HUES6 (cell line): ENCODE data around the gene CAMK2B.

Source experiments
- H3K27ac ChIP-seq: 2 replicates; pipeline ENCODE4 v1.7.0; 2013; ENCODE audit warnings: low read depth, mild to moderate bottlenecking, low read length, inconsistent platforms
- H3K27me3 ChIP-seq: 2 replicates; pipeline ENCODE4 v1.6.1; 2013; ENCODE audit warnings: low read length; ENCODE audit not compliant: control insufficient read depth, insufficient read depth
- H3K36me3 ChIP-seq: 2 replicates; pipeline ENCODE4 v1.6.1; 2013; ENCODE audit warnings: low read length; ENCODE audit not compliant: control insufficient read depth, insufficient read depth
- H3K4me1 ChIP-seq: 2 replicates; pipeline ENCODE4 v1.6.1; 2013; ENCODE audit warnings: low read length; ENCODE audit not compliant: control insufficient read depth, insufficient read depth
- H3K4me3 ChIP-seq: 2 replicates; pipeline ENCODE4 v1.5.1; 2013; ENCODE audit warnings: low read depth, low read length
- H3K9ac ChIP-seq: one replicate; pipeline ENCODE4 v1.6.1; 2013; ENCODE audit warnings: mild to moderate bottlenecking, low read length
- H3K9me3 ChIP-seq: 2 replicates; pipeline ENCODE4 v1.6.1; 2013; ENCODE audit warnings: low read depth, low read length; ENCODE audit not compliant: control insufficient read depth, insufficient read depth

Gene CAMK2B

DNA sequence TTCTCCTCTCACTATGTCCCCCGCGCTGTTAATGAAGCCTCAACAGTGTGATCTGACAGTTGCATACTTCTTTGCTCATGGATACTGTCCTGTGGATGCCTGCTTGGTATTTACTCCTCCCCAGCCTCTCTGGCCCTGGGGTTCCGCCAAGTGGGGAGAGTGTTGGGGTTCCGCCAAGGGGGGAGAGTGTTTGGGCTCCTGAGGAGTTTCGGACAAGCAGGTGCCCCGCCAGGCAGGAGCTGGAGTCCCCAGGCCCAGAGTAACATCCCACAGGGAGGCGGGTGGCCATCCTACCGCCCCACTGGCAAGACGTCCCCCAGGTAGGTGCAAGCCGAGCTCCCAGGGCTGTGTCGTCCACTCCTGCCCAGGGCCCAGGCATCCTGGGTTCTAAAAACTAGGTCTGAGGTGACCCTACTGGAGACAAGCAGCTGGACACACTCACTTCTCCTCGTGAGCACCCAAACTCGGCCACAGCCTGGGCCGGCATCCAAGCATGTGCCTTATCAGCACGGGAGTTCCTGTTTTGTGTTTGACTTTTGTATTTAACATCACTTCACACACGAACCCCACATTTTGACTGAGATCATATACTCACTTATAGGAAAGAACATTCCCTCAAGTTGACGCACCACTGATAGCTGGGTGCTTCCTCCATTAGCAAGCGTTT lies 34.2 kb downstream of the CAMK2B start:
- Histone ChIP-seq H3K27ac (no peak overlapping the region), H3K9ac (no peak overlapping the region), H3K27me3 (peaks cover 20% of the 10 kb centered on the region; the same call in 1 of the 2 replicates), H3K4me1 (peaks cover 7% of the 10 kb centered on the region; the same call in 1 of the 2 replicates), H3K4me3 (no peak overlapping the region), H3K36me3 (no peaks in the 10 kb centered on the region), H3K9me3 (no peaks in the 10 kb centered on the region)

DNA sequence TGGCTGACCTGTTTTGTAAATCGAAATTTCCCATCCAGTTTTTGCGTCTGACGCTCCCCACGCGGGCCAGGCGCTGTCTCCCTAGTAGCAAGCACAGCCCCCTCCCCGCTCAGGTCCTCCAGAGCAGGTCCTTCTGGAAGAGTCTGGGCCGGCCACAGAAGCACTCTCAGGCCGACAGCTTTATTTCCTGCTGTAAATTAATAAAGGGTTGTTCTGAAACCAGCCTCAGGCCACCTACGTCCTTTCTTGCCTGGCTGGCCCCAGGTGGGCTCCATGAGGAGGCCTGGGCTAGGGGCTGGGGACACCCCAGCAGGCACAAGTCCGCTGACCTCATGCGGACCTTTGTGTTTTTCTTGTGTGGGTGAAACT lies 35.2 kb downstream of the CAMK2B start:
- Histone ChIP-seq H3K36me3 (no peaks in the 10 kb centered on the region), H3K9ac (no peak overlapping the region), H3K4me1 (peaks cover 7% of the 10 kb centered on the region; the same call in 1 of the 2 replicates), H3K4me3 (no peak overlapping the region), H3K9me3 (no peaks in the 10 kb centered on the region), H3K27ac (no peak overlapping the region), H3K27me3 (peaks cover 20% of the 10 kb centered on the region; the same call in 1 of the 2 replicates)

DNA sequence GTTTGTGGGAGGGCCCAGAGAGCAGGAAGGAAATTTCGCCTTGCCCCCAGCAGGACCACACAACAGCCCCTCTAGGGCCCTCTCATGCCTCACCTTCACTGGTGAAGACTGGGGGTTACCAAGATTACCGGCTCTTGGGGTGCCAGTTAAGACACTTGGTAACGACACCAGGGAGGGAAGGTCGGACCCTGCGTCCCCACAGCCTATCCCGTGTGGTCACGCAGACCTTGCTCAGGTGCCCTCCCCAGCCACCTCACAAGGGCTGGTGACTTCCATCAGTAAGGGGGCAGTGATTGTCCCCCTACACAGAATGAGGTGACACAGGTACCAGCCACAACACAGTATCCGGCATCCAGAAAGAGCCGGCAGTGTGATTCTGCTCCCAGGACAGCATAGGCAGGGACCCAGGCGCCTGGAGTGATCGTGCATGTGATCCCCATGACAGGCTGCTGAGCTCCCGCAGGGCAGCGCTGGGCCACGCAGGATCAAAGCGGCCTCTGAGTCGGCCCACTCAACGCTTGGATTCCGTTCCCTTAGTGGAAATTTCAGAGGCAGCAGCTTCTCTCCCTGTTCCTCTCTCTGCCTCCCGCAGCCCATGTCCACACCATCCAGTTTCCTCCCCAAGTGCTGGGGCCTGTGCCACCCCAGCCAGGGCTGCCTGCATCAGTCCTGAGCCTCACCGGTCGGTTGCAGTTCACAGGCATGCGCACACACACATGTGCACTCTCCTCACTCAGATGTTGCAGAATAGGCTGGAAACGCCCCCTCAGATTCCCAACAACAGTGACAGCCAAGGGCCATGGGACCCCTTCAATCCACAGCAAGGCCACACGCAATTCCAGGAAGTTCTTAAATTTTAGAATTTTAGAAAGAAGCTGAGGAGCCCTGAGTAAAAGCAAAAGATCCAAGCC lies 35.8 kb downstream of the CAMK2B start:
- H3K27me3 ChIP-seq: peaks cover 20% of the 10 kb centered on the region; the same call in 1 of the 2 replicates
- H3K4me3 ChIP-seq: no peak overlapping the region
- no peak overlapping the region for H3K9ac ChIP-seq
- H3K4me1 ChIP-seq: peaks cover 7% of the 10 kb centered on the region; the same call in 1 of the 2 replicates
- H3K36me3 ChIP-seq: no peaks in the 10 kb centered on the region
- no peaks in the 10 kb centered on the region for H3K9me3 ChIP-seq
- no peak overlapping the region for H3K27ac ChIP-seq

DNA sequence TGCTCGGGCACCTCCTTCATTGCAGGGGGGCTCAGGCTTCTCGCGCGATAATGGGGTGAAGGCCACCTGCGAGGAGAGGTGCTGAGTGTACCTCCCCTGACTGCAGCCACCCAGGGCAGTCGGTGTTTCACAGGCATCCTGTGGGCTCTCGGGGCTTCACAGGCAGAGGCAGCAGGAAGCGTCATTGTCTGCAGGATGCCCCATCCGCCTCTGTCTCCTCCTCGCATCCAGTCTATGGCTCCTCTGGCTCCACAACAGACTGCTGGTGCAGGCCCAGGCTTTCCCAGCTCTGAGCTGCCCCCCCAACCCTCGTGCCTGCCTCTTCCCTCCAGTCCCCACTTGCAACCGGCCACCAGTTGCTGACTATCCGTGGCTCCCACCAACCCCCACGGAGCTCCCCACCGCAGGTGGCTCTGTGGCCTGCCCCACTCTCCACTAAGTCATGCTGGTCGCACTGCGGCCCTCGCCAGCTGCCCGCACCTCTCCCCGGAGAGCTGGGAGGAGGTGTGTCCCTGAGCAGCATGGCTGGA lies 36.5 kb downstream of the CAMK2B start:
- no peaks in the 10 kb centered on the region for H3K36me3 ChIP-seq
- H3K27me3 ChIP-seq: peaks cover 15% of the 10 kb centered on the region; the same call in 1 of the 2 replicates
- no peaks in the 10 kb centered on the region for H3K9me3 ChIP-seq
- no peak overlapping the region for H3K4me3 ChIP-seq
- H3K4me1 ChIP-seq: peaks cover 7% of the 10 kb centered on the region; the same call in 1 of the 2 replicates
- H3K27ac ChIP-seq: no peak overlapping the region
- H3K9ac ChIP-seq: no peak overlapping the region

DNA sequence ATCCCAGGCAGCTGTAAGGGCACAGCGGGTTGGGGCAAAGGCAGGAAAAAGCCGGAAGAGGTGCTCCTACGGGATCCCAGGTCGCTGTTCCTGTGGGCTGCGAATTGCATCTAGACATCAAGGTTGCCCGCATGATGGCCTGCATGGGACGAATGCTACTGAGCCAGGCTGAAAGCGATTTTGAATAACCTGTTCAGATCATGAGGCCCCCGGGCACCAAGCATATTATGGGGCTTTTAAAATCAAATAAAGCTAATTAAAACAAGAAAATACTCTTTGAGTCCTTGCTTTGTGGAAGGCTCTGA lies 37.1 kb downstream of the CAMK2B start:
- H3K27ac ChIP-seq: no peak overlapping the region
- H3K36me3 ChIP-seq: no peaks in the 10 kb centered on the region

DNA sequence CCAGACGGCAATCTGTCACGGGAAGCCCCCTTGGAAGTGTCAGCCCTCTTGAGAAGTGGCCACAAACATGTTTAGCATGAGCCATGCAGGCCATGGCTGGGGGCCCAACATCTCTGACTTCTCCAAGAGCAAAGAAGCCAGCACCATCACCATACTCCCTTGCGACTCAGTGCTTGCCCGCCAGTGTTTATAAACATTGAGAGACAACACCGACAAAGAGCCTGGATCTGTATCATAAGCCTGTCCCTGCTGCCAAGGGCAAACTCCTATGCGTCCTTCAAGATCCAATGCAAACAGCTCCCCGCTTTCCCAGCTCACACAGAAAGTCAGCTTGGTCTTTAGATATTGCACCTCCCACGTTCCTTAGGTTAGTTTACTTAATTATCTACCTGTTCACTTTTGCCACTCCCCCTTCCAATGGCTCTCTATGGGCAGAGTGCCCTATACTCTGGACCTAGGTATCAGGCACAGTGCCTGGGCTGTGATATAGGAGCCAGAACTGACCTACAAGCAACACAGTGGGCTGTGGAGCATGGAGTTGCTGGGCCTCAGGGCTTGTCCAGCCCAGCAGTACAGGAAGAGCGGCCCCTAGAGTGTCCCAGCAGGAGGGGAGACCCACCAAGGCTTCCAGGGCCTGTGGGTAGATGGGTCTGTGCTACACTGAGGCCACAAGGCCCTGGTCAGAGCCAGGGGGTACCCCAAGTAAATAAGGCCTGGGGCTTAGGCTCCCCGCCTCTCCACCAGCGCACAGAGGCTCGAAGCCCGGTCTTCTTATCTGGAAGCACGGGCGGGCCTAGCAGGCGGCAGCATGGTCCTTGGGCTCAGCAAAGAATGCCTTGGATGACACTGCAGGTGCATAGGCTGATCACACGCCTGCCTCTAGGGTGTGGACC lies 37.7 kb downstream of the CAMK2B start:
- Histone ChIP-seq H3K27me3 (peaks cover 4% of the 10 kb centered on the region; the same call in 1 of the 2 replicates), H3K4me3 (no peak overlapping the region), H3K27ac (no peak overlapping the region), H3K36me3 (no peaks in the 10 kb centered on the region), H3K4me1 (no peaks in the 10 kb centered on the region; the same call in 1 of the 2 replicates), H3K9me3 (no peaks in the 10 kb centered on the region), H3K9ac (no peak overlapping the region)

More for the DNA sequence above, 37.1 kb downstream of the CAMK2B start:
- Histone ChIP-seq H3K4me1 (peaks cover 2% of the 10 kb centered on the region; the same call in 1 of the 2 replicates), H3K9me3 (no peaks in the 10 kb centered on the region), H3K4me3 (no peak overlapping the region), H3K9ac (no peak overlapping the region), H3K27me3 (peaks cover 9% of the 10 kb centered on the region; the same call in 1 of the 2 replicates)

DNA sequence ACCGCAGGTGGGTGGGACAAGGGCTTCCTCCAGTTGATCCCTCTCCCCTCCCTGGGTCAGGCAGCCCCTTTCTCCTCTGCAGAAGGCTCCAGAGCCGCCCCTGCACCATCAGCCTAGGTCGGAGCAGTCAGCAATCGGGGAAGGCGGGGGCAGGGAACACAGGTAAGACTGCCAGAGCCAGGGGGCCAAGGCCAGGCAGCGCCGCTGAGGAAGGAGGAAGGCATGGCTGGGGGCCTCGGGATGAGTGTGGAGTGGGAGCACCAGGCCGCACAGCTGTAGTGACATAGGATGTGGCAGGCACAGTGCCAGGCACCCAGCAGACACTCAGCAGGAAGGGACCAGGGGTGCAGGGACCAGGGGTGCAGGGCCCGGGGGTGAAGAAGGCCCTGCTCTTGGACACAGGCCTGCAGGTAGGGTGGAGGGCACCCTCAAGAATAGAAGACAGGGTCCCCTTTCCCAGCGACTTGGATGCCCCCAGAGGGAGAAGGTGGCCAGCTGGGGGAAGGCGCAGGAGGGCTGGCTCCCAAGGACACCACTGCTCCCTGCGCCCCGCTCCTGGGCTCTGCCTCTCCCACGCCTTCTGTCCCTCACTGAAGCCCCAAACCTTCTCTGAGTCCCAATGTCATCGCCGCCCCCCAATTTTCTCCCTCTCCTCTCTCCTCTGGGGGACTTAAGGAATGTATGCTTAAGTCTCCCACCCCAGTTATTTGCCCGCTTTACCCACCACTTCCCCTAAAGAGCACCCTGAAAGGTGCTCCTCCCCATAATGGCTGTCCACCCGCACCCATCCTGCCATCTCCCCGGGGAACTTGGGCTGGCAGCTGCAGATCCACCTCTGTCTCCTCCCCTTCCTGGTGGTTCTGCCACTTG lies 38.5 kb downstream of the CAMK2B start:
- no peak overlapping the region for H3K4me3 ChIP-seq
- H3K36me3 ChIP-seq: no peaks in the 10 kb centered on the region
- no peak overlapping the region for H3K9ac ChIP-seq
- H3K27me3 ChIP-seq: no peaks in the 10 kb centered on the region
- H3K4me1 ChIP-seq: no peaks in the 10 kb centered on the region; the same call in 1 of the 2 replicates
- no peaks in the 10 kb centered on the region for H3K9me3 ChIP-seq
- H3K27ac ChIP-seq: no peak overlapping the region

DNA sequence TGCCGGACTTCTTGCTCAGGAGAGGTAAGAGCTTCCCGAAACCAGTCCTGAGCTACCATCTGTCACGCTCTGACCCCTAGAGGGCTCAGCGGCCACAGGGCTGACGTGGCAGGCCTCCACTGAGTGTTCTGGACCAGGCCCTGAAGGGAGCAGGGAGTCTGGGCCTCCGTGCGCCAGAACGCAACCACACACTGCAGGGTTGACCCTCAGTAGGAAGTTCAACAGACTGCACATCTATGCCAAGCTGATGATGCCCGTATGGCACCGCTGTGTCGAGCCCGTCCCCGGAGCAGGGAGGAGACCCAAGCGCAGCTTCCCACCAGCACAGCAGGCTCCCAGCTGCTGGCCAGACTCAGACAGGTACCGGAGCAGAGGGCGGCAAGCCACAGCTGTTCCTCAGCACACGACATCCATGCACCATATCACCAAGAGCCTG lies 39.2 kb downstream of the CAMK2B start:
- no peaks in the 10 kb centered on the region for H3K9me3 ChIP-seq
- H3K36me3 ChIP-seq: no peaks in the 10 kb centered on the region
- no peak overlapping the region for H3K9ac ChIP-seq
- H3K27ac ChIP-seq: no peak overlapping the region
- no peaks in the 10 kb centered on the region; the same call in 1 of the 2 replicates for H3K4me1 ChIP-seq
- no peaks in the 10 kb centered on the region for H3K27me3 ChIP-seq
- no peak overlapping the region for H3K4me3 ChIP-seq

DNA sequence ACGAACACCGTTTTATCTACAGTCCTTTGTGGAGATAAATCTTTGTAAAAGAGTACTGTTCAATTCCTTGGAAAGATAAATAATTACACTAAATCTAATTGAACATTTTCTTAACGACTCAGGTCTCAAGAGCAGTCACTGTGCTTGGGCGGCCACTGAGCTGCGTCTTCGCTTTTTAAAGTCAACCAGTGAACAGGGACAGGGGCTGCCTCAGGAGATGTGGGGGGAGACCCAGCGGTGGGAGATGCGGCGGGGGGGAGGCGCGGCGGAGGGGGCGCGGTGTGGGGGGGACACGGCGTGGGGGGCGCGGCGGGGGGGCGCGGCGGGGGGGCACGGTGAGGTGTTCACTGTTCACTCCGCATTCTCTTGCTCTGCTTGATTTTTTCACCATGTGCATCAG lies 39.8 kb downstream of the CAMK2B start:
- Histone ChIP-seq H3K36me3 (no peaks in the 10 kb centered on the region), H3K4me1 (no peaks in the 10 kb centered on the region; the same call in 1 of the 2 replicates), H3K27ac (no peak overlapping the region), H3K4me3 (no peak overlapping the region), H3K9me3 (no peaks in the 10 kb centered on the region), H3K9ac (no peak overlapping the region), H3K27me3 (peaks cover 1% of the 10 kb centered on the region; the same call in 1 of the 2 replicates)
